K562 (cell line): ENCODE measurements around the gene IPO11. TPM values are rescaled to one million over a fixed set of nuclear protein-coding genes. Genes with fewer than 3 reads are reported as not detected.

Experiments used
- ARID2 ChIP-seq: fragments of 450-650 bp; IDR thresholded peaks from 2 replicates; pipeline ENCODE4 v1.6.1; 2017; ENCODE audit warnings: antibody characterized with exemption, mild to moderate bottlenecking
- BRF1 ChIP-seq: IDR thresholded peaks from 3 replicates; pipeline ENCODE4 v1.6.1; 2011; ENCODE audit warnings: borderline replicate concordance, mild to moderate bottlenecking; ENCODE audit not compliant: insufficient read length; ENCODE audit errors: extremely low read depth
- C11orf30 ChIP-seq: fragments of 450-650 bp; IDR thresholded peaks from 2 replicates; pipeline ENCODE4 v1.6.1; 2016; ENCODE audit warnings: low read depth, mild to moderate bottlenecking
- CBFA2T2 ChIP-seq: fragments of 450-650 bp; conservative IDR thresholded peaks from 2 replicates; pipeline ENCODE4 v1.6.1; 2017; ENCODE audit warnings: mild to moderate bottlenecking
- CBX5 ChIP-seq: IDR thresholded peaks from 2 replicates; pipeline ENCODE4 v1.6.1; 2014; ENCODE audit warnings: low read depth, borderline replicate concordance
- DDX20 ChIP-seq: fragments of 450-650 bp; IDR thresholded peaks from 2 replicates; pipeline ENCODE4 v1.6.1; 2016; ENCODE audit warnings: missing genetic modification characterization, low read depth, mild to moderate bottlenecking, missing compliant biosample characterization, moderate library complexity
- E2F1 ChIP-seq: sonication (generic); formaldehyde crosslinking; IDR thresholded peaks from 2 replicates; pipeline ENCODE4 v1.8.1; 2023; ENCODE audit warnings: mild to moderate bottlenecking, missing genetic modification reagents, moderate library complexity
- HDAC3 ChIP-seq: fragments of 450-650 bp; IDR thresholded peaks from 2 replicates; pipeline ENCODE4 v1.6.1; 2018; ENCODE audit warnings: borderline replicate concordance, mild to moderate bottlenecking, moderate library complexity; ENCODE audit not compliant: partially characterized antibody
- HMGN3 ChIP-seq: IDR thresholded peaks from 2 replicates; pipeline ENCODE4 v1.6.1; 2011; ENCODE audit warnings: borderline replicate concordance, low read depth, mild to moderate bottlenecking, mixed read lengths, low read length; ENCODE audit not compliant: insufficient read length; ENCODE audit errors: extremely low read depth
- KDM4B ChIP-seq, 2 experiments: fragments of 450-650 bp in 1 of 2; sonication (generic) in 1 of 2; IDR thresholded peaks; 2 replicates each; pipeline ENCODE4 v1.6.1; 2016 to 2017; ENCODE audit warnings: borderline replicate concordance in 2 of 2, antibody characterized with exemption in 1 of 2, low read depth in 1 of 2, mild to moderate bottlenecking in 1 of 2
- MBD2 ChIP-seq: sonication (generic); IDR thresholded peaks from 2 replicates; pipeline ENCODE4 v1.6.1; 2016; ENCODE audit warnings: low read depth, borderline replicate concordance
- MEF2D ChIP-seq: conservative IDR thresholded peaks from 2 replicates; pipeline ENCODE4 v1.6.1; 2016; ENCODE audit warnings: low read depth, missing genetic modification characterization, missing compliant biosample characterization
- NELFE ChIP-seq: IDR thresholded peaks from 2 replicates; pipeline ENCODE4 v1.6.1; 2011; ENCODE audit warnings: mild to moderate bottlenecking; ENCODE audit not compliant: insufficient read depth, insufficient read length
- NFE2 ChIP-seq: IDR thresholded peaks from 2 replicates; pipeline ENCODE4 v1.6.1; 2014; ENCODE audit warnings: antibody characterized with exemption, low read depth
- NR2C2 ChIP-seq, 2 experiments: fragments of 200-800 bp in 1 of 2; sonication (Bioruptor generic) in 1 of 2; sonication (generic) in 1 of 2; formaldehyde crosslinking in 1 of 2; IDR thresholded peaks; 2 replicates each; pipeline versions ENCODE4 v1.6.1 to v1.8.0; 2016 to 2022; ENCODE audit warnings: mild to moderate bottlenecking in 1 of 2, missing compliant biosample characterization in 1 of 2, missing genetic modification characterization in 1 of 2, missing genetic modification reagents in 1 of 2
- POLR2A ChIP-seq: fragments of 450-650 bp; conservative IDR thresholded peaks from 2 replicates; pipeline ENCODE4 v1.6.1; 2016
- XRCC4 ChIP-seq: IDR thresholded peaks from one replicate; pipeline ENCODE4 v1.6.1; 2011; ENCODE audit not compliant: insufficient read depth, insufficient read length; ENCODE audit errors: extremely low read depth
- XRCC5 ChIP-seq: fragments of 200-400 bp; formaldehyde crosslinking; IDR thresholded peaks from 2 replicates; pipeline ENCODE4 v1.6.1; 2017; ENCODE audit warnings: low read depth, mild to moderate bottlenecking, low read length
- ZNF143 ChIP-seq: sonication (generic); formaldehyde crosslinking; IDR thresholded peaks from 2 replicates; pipeline ENCODE4 v1.9.0; 2022; ENCODE audit warnings: mild to moderate bottlenecking, missing genetic modification reagents
- ZNF444 ChIP-seq: fragments of 250-450 bp; sonication (Bioruptor Pico); IDR thresholded peaks from 2 replicates; pipeline ENCODE4 v1.4.0; 2020; ENCODE audit warnings: mild to moderate bottlenecking, moderate library complexity
- ZNF77 ChIP-seq: fragments of 250-450 bp; sonication (Bioruptor Pico); IDR thresholded peaks from 2 replicates; pipeline ENCODE4 v1.5.0; 2020
- polyA plus RNA-seq, 8 experiments: library from polyadenylated mRNA; depleted of rRNA in 4 of 8; stranded (reverse) in 5 of 8; unstranded in 3 of 8; fragments of >200 nt; fragmentation: Nextera tagmentation in 2 of 8; fragmentation: Illumina TruSeq in 1 of 8; extraction: Ambion mirVana in 2 of 8; extraction: Trizol in 1 of 8; gene quantifications; 2 replicates each; pipeline versions ENCODE4 v1.2.1 to v1.2.3, GENCODE V29; 2011 to 2014; ENCODE audit warnings: inconsistent platforms in 1 of 8, missing spikeins in 1 of 8
- total RNA-seq, 7 experiments: library from RNA; depleted of rRNA in 6 of 7; stranded (reverse); fragments of >200 nt in 6 of 7; fragmentation: Illumina TruSeq in 2 of 7; extraction: Trizol in 2 of 7; gene quantifications; 2 replicates each; pipeline versions ENCODE4 v1.2.1 to v1.2.3, GENCODE V29; 2011 to 2021; ENCODE audit warnings: low replicate concordance in 1 of 7
- TF ChIP-seq, protein P1 (sequence below): fragments of 200-800 bp; sonication (Bioruptor generic); IDR thresholded peaks from 2 replicates; pipeline ENCODE4 v1.6.1; 2017; ENCODE audit warnings: missing genetic modification characterization, missing compliant biosample characterization
- TF ChIP-seq, protein P2 (sequence below): IDR thresholded peaks from 2 replicates; pipeline ENCODE4 v1.6.1; 2014; ENCODE audit warnings: antibody characterized with exemption
- TF ChIP-seq, protein P3 (sequence below): fragments of 450-650 bp; IDR thresholded peaks from 2 replicates; pipeline ENCODE4 v1.6.1; 2016

The IPO11 gene
- total and polyA plus RNA-seq, 9 of the 15 experiments (the other 6 are each of a cell fraction or from before 2014, with no cell fraction given): 38.7 to 96.0 (median 70.9) TPM

GRCh38 chr5:62421414-62421813 lies 8.9 kb downstream of the IPO11 start (continued):
- TF ChIP-seq NR2C2 (CRISPR knock-in tag; IDR thresholded peaks at IDR 0.05) (no peak), NR2C2 (tag; IDR thresholded peaks at IDR 0.05) (peak; percentile 54; the same call in 1 of the 2 replicates), ZNF444 (no peak), XRCC5 (no peak), CBFA2T2 (peak; percentile 71), DDX20 (tag) (no peak), ARID2 (no peak), C11orf30 (no peak), CBX5 (no peak), KDM4B (IDR thresholded peaks at IDR 0.05; ENCODE audit: borderline replicate concordance in 2 of 2, low read depth in 1 of 2) (no peak), BRF1 (no peak), NELFE (no peak), MEF2D (tag) (no peak), HDAC3 (peak; percentile 68), NFE2 (0 out of 2 replicates have a peak, but pooled peaks have one; percentile 4), MBD2 (no peak), POLR2A (no peak), ZNF143 (CRISPR knock-in tag) (no peak), ZNF77 (no peak), XRCC4 (no peak), E2F1 (no peak), HMGN3 (peak; percentile 51)
- TF ChIP-seq, protein P1, sequence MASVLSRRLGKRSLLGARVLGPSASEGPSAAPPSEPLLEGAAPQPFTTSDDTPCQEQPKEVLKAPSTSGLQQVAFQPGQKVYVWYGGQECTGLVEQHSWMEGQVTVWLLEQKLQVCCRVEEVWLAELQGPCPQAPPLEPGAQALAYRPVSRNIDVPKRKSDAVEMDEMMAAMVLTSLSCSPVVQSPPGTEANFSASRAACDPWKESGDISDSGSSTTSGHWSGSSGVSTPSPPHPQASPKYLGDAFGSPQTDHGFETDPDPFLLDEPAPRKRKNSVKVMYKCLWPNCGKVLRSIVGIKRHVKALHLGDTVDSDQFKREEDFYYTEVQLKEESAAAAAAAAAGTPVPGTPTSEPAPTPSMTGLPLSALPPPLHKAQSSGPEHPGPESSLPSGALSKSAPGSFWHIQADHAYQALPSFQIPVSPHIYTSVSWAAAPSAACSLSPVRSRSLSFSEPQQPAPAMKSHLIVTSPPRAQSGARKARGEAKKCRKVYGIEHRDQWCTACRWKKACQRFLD (CRISPR knock-in tag): no peak
- TF ChIP-seq, protein P2, sequence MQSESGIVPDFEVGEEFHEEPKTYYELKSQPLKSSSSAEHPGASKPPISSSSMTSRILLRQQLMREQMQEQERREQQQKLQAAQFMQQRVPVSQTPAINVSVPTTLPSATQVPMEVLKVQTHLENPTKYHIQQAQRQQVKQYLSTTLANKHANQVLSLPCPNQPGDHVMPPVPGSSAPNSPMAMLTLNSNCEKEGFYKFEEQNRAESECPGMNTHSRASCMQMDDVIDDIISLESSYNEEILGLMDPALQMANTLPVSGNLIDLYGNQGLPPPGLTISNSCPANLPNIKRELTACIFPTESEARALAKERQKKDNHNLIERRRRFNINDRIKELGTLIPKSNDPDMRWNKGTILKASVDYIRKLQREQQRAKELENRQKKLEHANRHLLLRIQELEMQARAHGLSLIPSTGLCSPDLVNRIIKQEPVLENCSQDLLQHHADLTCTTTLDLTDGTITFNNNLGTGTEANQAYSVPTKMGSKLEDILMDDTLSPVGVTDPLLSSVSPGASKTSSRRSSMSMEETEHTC: no peak
- TF ChIP-seq, protein P3, sequence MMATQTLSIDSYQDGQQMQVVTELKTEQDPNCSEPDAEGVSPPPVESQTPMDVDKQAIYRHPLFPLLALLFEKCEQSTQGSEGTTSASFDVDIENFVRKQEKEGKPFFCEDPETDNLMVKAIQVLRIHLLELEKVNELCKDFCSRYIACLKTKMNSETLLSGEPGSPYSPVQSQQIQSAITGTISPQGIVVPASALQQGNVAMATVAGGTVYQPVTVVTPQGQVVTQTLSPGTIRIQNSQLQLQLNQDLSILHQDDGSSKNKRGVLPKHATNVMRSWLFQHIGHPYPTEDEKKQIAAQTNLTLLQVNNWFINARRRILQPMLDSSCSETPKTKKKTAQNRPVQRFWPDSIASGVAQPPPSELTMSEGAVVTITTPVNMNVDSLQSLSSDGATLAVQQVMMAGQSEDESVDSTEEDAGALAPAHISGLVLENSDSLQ: peak; percentile 32; the same call in 1 of the 2 replicates
